ENCODE results near the gene SLC5A12. TPM values are rescaled to one million over a fixed set of nuclear protein-coding genes. Genes with fewer than 3 reads are reported as not detected.
A peak's percentile ranks its signal among the peaks of the same experiment; 100 is the strongest.

The SLC5A12 gene, protein sequence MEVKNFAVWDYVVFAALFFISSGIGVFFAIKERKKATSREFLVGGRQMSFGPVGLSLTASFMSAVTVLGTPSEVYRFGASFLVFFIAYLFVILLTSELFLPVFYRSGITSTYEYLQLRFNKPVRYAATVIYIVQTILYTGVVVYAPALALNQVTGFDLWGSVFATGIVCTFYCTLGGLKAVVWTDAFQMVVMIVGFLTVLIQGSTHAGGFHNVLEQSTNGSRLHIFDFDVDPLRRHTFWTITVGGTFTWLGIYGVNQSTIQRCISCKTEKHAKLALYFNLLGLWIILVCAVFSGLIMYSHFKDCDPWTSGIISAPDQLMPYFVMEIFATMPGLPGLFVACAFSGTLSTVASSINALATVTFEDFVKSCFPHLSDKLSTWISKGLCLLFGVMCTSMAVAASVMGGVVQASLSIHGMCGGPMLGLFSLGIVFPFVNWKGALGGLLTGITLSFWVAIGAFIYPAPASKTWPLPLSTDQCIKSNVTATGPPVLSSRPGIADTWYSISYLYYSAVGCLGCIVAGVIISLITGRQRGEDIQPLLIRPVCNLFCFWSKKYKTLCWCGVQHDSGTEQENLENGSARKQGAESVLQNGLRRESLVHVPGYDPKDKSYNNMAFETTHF
- under 0.01 TPM for total RNA-seq

DNA sequence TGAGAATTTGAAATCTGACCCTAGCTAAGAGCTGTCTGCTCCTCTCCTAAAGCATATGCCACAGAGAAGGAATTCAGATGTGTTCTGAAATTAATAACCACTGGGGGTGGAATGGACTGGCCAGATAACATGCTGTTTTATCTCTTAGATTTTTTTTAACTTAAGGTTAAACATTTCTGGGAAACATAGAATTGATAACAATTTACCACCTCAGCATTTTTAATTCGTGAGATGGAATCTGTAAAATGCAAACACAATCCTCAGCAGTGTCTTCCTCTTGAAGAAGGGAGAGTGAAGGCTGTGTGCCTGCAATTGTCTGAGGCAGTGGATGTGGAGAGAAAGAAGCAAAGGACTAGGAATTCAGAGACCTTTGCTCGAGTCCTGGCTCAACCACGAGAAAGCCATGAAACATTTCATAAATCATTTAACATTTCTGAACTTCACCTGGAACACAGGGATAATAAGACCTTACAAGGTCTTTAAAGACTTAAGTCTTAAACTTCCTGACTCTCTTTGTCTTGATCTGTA lies at the start of gene SLC5A12:
Gene SLC5A12 (minus strand): TSS at position 113 of the 528 bp plus-strand sequence. CDS start 346 bp downstream, outside the sequence.
- DNase-seq, result no peak

DNA sequence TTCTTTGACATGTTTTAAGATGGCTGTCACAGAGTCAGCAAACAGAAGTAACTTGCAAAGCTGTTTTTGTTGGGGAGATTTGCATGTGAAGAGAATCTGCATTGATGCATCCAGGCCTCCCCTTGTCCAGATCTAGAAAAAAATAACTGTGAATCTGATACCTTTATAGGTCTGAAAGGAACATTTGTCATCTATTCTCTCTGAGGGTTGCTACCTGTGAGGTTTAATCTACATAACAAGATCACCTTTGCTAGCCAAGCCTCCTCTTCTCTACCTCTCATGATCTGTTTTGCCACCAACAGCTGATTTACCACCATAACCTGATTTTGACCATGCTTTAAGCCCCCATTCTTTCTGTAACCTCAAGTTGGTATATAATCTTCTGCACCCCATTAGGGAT lies 47.2 kb upstream of the SLC5A12 start:
- DNase-seq, result no peak

DNA sequence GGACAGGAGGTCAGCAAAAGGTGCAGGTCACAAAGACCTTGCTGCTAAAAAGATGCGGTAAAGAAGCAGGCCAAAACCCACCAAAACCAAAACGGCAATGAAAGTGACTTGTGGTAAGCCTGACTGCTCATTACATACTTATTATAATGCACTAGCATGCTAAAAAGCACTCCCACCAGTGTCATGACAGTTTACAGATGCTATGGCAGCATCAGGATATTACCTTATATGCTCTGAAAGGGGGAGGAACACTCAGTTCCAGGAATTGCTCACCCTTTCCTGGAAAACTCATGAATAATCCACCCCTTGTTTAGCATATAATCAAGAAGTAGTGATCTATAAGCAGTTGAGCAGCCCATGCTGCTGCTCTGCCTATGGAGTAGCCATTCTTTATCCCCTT lies 45.2 kb upstream of the SLC5A12 start:
- DNase-seq, result no peak

DNA sequence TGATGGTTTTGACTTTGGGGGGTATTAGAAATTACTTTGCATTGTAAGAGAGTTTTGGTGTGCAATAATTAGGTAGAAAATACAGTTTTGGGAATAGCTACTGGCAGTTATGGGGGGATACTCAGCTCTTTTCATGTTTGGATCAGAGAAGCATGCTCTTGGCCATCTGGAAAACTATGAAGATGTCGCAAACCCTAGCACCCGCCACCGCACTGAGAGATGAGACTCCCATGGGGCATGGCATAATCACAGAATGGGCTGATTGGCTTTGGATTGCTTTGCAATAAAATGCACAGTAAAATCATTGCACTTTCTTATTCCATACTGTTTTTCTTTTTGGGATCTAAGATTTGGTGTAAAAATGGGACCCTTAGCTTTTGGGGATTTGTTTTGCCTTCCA lies 43.5 kb upstream of the SLC5A12 start:
- DNase-seq, result no peak

DNA sequence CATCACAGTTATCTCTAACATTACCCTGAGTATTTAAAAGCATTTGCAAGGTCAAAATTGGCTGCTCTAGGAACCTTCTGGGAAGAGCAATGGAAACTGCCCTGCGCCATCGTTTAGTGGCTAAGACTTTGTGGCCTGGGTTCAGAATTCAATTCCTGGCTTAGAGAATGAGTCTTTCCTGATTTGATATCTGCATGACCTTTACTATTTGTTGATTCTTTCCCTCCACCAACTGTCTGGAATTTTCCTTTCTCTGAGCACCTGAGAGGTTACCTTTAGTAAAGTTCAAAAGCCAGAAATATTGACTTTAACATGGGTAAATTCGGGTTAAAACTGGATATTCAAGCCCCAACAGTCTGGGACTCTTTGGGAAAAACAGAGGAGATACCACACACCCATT lies 43.0 kb upstream of the SLC5A12 start:
- no peak for DNase-seq

DNA sequence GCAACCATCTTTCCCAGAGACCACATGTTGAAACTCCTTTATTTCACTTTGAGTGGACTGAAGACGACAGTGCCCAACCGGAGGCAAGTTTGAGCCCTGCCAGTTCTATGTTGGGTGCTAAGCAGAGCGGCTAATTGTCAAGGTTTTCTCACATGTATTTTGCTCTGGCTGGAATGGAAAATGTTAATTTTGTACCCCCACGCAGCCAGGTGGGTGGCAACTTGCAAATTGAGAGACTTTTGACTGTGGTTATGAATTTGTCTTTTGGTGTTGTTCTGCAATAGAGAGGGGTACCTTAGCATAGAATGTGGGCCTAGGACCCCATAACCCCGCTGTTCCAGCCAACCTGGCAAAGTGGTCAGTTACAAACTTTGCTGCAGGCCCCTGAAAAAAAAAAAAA lies 42.5 kb upstream of the SLC5A12 start:
- DNase-seq, result no peak

DNA sequence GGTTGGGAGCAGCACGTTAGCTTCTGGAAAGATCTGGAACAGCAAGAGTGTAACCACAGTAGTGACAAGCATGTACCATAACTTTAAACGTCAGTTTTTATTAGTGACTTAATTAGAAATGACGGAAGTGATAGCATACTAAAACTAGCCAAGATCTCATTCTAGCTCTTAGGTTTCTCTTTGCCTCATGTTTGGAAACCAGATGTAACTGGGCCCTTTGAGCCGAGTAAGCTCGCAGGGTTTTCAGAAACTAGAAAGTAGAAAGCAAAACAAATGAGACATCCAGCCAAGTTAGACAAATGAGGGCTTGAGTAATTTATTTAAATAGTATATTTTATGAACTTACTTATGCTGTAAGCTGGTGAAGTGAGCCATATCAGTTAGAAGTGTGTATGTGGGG lies 40.2 kb upstream of the SLC5A12 start:
- no peak for DNase-seq

DNA sequence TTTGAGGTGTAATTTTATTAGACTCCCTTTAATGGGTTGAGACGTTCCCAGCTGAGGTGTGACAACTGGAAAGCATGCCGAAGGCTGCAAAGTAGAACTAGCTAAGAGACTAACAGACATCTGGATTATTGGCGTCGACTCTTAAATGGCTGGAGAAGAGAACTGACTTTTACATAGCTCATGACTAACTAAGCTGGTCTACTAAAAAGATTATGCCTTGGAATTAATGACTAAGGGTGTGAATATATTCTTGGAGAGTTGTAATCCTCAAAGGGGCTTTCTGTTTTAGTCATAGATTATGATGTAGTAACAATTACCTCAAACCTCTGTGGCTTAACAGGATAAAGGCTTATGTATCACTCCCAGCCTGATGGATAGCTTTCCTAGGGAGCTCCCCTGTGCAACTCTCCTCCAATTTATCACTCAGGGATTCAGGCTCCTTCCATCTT lies 39.5 kb upstream of the SLC5A12 start:
- no peak for DNase-seq

DNA sequence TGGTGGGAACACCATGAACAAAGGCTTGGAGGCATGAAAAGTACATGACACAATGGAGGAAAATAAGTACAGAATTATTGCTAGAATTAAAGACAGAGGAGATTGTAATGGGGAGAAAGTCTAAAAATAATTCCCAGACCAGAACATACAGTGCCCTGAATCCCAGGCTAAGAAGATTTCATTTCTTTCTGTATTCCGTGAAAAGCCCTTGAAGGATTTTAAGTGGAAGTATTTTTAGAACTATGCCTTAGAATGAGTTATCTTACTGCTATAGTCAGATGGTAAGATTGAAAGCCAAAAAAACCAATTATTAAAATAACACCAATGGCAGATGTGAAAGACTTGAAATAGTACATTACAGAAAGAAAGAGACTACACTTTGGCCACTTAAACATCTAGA lies 36.1 kb upstream of the SLC5A12 start:
- no peak for DNase-seq

DNA sequence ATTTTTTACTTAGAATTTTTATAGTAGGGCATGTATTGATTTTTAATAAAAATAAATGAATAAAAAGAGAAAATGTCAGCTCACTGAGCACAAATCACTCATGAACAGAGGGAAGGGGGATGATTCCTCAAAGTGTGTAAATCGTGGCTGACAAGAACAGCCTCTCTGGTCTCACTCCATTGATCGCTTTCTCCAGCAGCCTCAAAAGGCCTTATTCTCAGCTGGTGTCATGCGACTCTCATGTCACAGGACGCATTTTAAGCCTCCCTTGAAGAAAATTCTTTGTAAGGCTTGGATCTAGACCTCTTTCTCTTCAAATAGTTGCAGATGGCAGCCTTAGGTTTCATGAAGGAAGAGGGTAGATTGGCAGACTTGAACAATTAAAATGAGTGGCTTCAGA lies 33.9 kb upstream of the SLC5A12 start:
- no peak for DNase-seq

DNA sequence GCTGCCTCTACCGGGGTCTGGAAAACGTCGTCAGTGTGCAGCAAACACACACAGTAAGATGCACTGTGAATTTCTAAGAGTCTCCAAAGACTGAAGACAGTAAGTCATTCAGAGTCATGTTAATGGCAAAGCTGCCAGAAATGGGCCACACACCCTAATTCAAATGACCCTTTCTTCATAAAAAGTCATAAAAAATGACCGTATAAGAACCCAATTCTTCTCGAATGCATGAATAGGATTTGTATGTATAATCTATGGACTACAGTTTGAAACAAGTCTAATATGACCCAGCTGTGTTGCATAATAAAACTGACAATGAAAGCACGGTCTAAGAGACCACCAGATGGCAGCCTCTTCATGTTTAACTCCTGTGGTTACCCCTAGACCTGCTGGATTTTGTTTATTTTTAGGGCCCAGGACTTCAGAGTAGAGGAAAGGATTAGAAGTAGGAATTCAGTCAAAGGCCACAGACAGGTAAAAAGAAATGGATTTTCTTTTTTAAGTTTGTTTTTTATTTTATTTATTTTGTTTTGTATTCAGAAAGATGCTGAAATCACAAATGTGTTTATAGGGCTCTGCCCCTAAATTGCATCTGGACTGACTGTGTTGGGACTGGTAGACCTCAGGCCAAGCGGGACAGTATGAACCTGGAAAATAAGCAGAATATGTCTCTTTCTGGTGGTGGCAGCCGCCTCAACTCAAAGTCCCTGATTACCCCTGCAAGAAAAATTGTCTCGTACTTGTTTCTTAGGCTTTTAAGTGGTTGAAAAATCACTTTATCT lies 32.1 kb upstream of the SLC5A12 start:
- peak; percentile 6 for DNase-seq

DNA sequence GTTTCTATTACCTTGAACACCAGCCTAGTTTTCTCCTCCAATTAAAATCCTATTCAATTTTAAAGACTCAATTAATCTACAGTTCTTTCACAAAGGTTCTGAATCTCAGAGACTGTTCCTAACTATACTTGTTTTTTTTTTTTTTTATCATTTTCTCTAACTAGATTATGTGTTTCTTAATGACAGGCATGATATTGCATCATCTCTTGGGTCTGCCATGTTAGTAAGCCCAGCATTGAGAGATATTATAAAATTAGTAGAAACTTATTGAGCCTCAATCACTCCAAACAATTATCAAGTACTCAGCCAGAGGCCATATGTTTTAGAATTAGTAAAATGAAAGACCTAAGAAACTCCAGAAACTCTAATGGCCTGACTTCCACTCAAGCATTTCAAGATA lies 28.1 kb upstream of the SLC5A12 start:
- DNase-seq, result no peak

DNA sequence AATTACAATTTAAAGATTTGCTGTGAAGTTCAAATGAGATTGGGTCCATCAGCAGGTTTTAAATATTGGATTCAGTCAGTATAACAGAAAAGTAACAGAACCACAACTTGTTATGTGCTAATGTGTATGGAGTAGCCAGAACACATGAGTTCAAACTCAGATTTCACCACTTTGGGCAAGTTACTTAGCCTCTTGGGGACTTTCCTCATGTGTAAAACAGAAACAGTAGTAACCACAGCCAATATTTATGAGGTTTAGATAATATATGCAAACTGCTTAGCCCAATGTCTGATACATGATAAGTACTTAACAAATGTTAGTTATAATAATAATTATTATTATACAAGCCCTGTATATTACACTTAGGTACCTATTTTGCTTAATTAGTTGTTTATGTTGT lies 21.8 kb upstream of the SLC5A12 start:
- DNase-seq, result no peak

DNA sequence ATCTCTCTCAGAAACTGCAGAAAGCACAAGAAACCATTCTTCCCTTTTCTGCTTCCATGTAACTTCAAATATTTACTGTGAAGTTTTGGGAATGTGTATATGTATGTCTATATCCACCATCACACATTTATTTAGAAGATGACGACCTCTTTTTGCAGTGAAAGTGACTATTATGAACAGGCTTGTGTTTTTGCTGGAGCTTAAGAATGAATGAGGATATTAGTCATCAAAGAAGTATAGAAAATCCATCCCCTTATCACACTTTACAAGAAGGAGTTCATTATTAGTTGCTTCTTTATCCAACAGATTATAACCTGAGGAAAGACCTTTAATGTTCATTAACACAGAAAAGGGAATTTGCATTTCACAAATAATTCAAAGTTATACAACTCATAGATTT lies 21.1 kb upstream of the SLC5A12 start:
- DNase-seq, result no peak

DNA sequence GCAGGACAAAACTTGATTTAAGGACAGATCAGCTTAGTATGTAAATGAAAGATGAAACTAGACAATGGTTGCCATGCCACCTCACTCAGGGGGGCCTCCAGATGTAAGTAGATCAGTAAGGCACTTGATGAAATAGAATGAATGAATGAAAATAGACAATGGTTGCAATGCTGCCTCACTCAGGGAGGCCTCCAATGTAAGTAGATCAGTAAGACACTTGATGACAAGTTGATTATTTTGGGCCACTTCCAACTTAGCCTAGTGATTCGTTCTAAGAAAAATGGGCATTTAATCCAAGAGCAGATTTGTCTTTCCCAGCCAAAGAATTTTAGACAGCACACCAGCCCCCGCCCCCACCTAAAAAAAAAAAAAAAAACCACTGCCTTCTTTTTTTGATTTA lies 19.2 kb upstream of the SLC5A12 start:
- DNase-seq, result no peak

DNA sequence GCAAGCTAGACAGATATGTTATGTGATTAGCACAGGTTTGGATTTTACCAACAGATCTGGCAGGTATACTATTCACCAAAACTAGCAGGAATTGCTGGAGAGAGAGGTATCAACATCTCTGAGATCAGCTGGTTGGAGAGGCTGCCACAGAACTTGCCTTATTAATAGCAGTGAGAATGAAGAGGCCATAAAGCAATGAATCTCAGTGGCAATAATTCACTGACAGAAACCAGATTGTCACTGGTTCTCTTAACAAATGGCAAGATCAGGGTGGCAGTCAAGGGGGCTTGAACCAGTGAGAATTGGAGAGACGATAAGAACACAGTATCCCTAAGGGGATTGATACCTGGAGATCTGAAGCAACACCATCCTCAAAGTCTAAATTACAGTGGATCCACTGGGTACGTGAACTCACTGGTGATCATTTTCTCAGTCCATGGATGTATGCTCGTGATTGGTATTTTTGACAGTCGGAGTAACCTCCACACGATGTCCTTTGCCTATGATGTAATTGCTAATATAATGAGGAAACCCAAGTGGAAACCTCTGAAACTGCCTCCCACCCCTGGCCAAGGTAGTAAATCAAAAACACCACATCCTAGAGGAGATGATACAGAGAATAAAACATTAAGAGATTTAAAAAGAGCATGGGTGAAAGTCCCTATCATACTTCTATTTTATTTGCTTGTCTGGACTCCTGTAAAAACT lies 17.7 kb upstream of the SLC5A12 start:
- DNase-seq, result no peak

DNA sequence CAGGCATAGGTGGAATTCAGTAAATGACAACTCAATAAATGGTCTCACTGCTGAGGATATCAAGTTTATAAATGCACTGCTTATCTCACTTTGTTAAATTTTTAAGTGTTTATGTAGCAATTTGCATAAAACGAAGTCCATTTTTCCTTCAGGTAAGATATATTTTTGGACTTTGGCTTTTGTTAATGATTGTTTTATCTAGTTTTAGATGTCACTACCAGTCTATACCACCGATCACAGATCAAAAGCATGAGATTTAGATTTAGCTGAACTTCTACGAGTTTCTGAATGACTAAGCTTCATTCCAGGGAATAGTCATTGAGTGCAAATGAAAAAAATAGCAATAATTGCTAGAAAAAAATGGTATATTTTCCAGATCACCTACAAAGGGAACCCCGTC lies 12.8 kb upstream of the SLC5A12 start:
- no peak for DNase-seq

DNA sequence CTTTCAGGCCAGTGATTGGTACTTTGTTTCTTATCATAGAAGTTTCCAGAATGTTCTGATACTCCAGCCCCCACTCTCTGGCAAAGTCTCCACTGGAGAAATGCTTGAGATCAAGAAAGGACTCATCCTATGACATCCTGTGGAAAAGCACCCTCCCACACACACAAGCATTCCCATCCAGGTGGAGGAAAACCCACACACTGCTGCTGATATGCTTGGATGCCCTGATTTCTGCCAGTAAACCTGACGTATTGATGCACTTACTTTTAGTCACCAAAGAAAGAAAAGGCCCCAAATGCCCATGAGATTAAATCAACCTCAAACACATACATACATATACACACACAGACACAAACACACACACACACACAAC lies 9.2 kb upstream of the SLC5A12 start:
- DNase-seq, result no peak

DNA sequence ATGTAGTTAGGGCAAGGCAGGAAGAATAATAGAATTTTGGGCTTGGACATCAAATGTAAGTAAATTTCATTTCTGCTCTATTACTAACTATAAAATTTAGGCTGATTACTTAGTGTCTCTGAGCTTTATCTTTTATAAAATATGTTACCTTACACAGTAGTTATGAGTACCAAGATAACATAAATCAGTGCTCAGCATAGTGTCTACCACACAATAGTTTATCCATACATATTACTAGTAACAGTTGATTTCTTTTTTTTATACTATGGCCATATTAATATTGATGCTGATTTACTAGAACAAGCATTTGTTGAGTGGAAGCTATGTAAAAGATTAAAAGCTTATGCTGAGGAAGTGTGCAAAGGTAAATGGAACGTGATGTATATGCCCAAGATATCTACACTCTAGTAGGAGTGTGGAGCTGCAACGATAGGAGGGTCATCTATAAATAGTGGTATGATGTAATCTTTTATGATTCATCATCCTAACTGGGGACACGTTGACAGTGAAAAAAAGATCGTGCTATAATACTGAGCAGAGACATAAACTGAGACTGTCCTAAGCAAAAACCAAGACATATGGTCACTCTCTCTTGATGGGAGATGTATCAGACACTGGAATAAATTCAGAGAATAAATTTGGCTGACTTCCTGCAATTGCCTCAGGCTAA lies 8.7 kb upstream of the SLC5A12 start:
- no peak for DNase-seq

DNA sequence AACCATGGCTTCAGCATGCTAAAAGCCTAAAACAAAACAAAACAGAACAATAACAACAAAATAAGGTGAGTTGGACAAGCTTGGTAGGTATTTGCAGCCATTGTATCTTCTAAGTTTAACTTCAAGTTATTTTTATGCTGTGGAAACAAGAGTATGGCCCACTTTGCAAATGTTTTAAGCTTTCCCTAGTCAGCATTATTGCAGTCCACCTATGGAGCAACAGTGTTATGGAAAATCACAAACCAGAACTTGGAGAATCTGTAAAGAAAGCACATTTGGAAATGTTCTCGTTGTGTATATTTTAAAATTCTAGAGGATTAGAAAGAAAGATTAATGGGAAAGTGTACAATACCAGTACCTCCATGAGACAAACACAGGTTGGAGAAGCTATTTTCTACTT lies 7.4 kb upstream of the SLC5A12 start:
- DNase-seq, result no peak

DNA sequence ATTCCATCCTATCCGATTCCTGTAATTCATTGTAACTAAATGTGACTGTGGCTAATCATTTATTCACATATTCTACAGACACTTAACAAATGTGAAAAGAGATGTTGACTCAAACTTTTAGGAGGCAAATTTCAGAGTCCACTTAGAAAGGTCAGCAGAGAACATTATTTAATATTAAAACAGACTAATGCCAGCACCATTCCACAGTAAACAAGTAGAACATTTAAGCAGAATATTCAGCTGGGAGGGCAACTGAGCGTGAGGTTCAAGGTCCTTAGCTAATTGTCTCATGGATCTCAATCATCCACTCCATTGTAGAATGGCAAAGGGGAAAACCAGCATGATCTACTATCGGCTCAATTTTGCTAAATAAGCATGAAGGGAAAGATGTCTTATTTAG lies 5.1 kb upstream of the SLC5A12 start:
- DNase-seq, result no peak

DNA sequence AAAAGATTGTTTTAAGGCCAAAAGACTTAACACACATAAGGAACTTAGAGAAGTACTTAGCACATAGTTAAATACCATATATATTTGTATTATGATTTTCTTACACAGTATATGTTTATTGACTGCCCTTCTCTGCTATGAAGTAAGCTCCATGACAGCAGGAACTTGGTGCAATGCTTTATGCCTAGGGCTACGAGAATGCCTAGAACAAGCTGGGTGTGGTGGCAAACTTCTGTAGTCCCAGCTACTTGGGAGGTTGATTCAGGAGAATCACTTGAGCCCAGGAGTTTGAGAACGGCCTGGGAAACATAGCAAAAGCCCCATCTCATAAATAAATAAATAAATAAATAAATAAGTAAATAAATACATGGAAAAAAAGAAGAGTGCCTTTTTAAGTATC lies 1.9 kb downstream of the SLC5A12 start:
- no peak for DNase-seq

All from occipital lobe (tissue), 2 donors.